ENCODE results near the gene ARL2.
A peak's percentile ranks its signal among the peaks of the same experiment; 100 is the strongest.
"Not testable (repeated sequence)": the region's sequence is repeated elsewhere in the genome, so short reads cannot be mapped to it uniquely, and the experiment has no call there.

The ARL2 gene

GRCh38 chr11:65003968-65004367, 10.0 kb upstream of the ARL2 start:
- not testable (repeated sequence) for DNase-seq (ENCODE audit: low read depth in 2 of 2, low spot score in 1 of 2)

GRCh38 chr11:65008016-65008415, 5.9 kb upstream of the ARL2 start:
- DNase-seq (ENCODE audit: low read depth in 2 of 2, low spot score in 1 of 2) = no peak

GRCh38 chr11:65008873-65009272, 5.1 kb upstream of the ARL2 start:
- DNase-seq (ENCODE audit: low read depth in 2 of 2, low spot score in 1 of 2) = no peak

- peak; percentile 78 to 83 for DNase-seq (ENCODE audit: low read depth in 2 of 2, low spot score in 1 of 2)
Observed at GRCh38 chr11:65013130-65013887, 651 bp upstream of the ARL2 start.

- DNase-seq (ENCODE audit: low read depth in 2 of 2, low spot score in 1 of 2) = no peak
Observed at GRCh38 chr11:65014726-65015227, 817 bp downstream of the ARL2 start.

- no peak for DNase-seq (ENCODE audit: low read depth in 2 of 2, low spot score in 1 of 2)
Observed at GRCh38 chr11:65016705-65017104, 2.7 kb downstream of the ARL2 start.

GRCh38 chr11:65017937-65018336, 4.0 kb downstream of the ARL2 start:
- DNase-seq (ENCODE audit: low read depth in 2 of 2, low spot score in 1 of 2) = no peak

GRCh38 chr11:65019824-65020223, 5.9 kb downstream of the ARL2 start:
- no peak for DNase-seq (ENCODE audit: low read depth in 2 of 2, low spot score in 1 of 2)

- DNase-seq (ENCODE audit: low read depth in 2 of 2, low spot score in 1 of 2) = no peak
Observed at GRCh38 chr11:65021003-65021402, 7.0 kb downstream of the ARL2 start.

GRCh38 chr11:65021509-65021908, 7.5 kb downstream of the ARL2 start:
- no peak for DNase-seq (ENCODE audit: low read depth in 2 of 2, low spot score in 1 of 2)

GRCh38 chr11:65023502-65023901, 9.5 kb downstream of the ARL2 start:
- DNase-seq (ENCODE audit: low read depth in 2 of 2, low spot score in 1 of 2) = not testable (repeated sequence)

- no peak for DNase-seq (ENCODE audit: low read depth in 2 of 2, low spot score in 1 of 2)
Observed at GRCh38 chr11:65026810-65027209, 12.8 kb downstream of the ARL2 start.

- peak; percentile 76 to 84 for DNase-seq (ENCODE audit: low read depth in 2 of 2, low spot score in 1 of 2)
Observed at GRCh38 chr11:65027213-65028067, 13.5 kb downstream of the ARL2 start, which contains the start of gene SNX15. TSS of gene SNX15 (plus strand) at chr11:65027439. CDS start at chr11:65027538, 99 bp downstream.

GRCh38 chr11:65032216-65032615, 18.3 kb downstream of the ARL2 start:
- DNase-seq (ENCODE audit: low read depth in 2 of 2, low spot score in 1 of 2) = no peak

GRCh38 chr11:65034423-65034822, 20.5 kb downstream of the ARL2 start:
- no peak for DNase-seq (ENCODE audit: low read depth in 2 of 2, low spot score in 1 of 2)

GRCh38 chr11:65035579-65035978, 21.6 kb downstream of the ARL2 start:
- no peak for DNase-seq (ENCODE audit: low read depth in 2 of 2, low spot score in 1 of 2)

GRCh38 chr11:65036931-65037330, 23.0 kb downstream of the ARL2 start:
- DNase-seq (ENCODE audit: low read depth in 2 of 2, low spot score in 1 of 2) = no peak

GRCh38 chr11:65040520-65040846, 26.5 kb downstream of the ARL2 start:
- DNase-seq (ENCODE audit: low read depth in 2 of 2, low spot score in 1 of 2) = no peak

GRCh38 chr11:65040847-65041622, 27.1 kb downstream of the ARL2 start, which contains the start of gene SAC3D1:
TSS of gene SAC3D1 (plus strand) at chr11:65041210. CDS start at chr11:65041293, 83 bp downstream.
- peak; percentile 49 to 70 for DNase-seq (ENCODE audit: low read depth in 2 of 2, low spot score in 1 of 2)

- no peak for DNase-seq (ENCODE audit: low read depth in 2 of 2, low spot score in 1 of 2)
Observed at GRCh38 chr11:65042891-65043290, 28.9 kb downstream of the ARL2 start.

GRCh38 chr11:65043881-65044501, 30.0 kb downstream of the ARL2 start:
- DNase-seq (ENCODE audit: low read depth in 2 of 2, low spot score in 1 of 2) = no peak

Data from stimulated activated CD8-positive, alpha-beta memory T cell treated with anti-CD3 and anti-CD28 coated beads, Interleukin-4, amount 100 ng/mL, for 4 hours (primary cell).